Ascending aorta (tissue), 2 donors: ENCODE measurements around the gene GABPA. TPM values are rescaled to one million over a fixed set of nuclear protein-coding genes. Genes with fewer than 3 reads are reported as not detected.

Source experiments
- DNase-seq, 2 donors: peaks; one replicate each; pipeline ENCODE4 v3.0.0-alpha.2; 2019; ENCODE audit warnings: low spot score in 2 of 2
- H3K27ac ChIP-seq, 2 donors: fragments of 200-600 bp; sonication (generic); one replicate each; pipeline ENCODE4 v1.5.1; 2016 to 2017; ENCODE audit warnings: mild to moderate bottlenecking in 1 of 2
- H3K27me3 ChIP-seq: fragments of 200-600 bp; sonication (generic); one replicate; pipeline ENCODE4 v1.5.1; 2017
- H3K36me3 ChIP-seq, 2 donors: fragments of 200-600 bp; sonication (generic); one replicate each; pipeline ENCODE4 v1.5.1; 2016
- H3K4me1 ChIP-seq, 2 donors: fragments of 200-600 bp; sonication (generic); one replicate each; pipeline ENCODE4 v1.5.1; 2016 to 2017; ENCODE audit warnings: mild to moderate bottlenecking in 1 of 2
- H3K4me3 ChIP-seq, 2 donors: fragments of 200-600 bp; sonication (generic); one replicate each; pipeline ENCODE4 v1.5.1; 2016 to 2017; ENCODE audit warnings: mild to moderate bottlenecking in 1 of 2
- H3K9me3 ChIP-seq, 2 donors: fragments of 200-600 bp; sonication (generic); one replicate each; pipeline ENCODE4 v1.5.1; 2016
- intact Hi-C: fragments of 100-400 bp; cut with DNase I; formaldehyde crosslinking; loops from one replicate; pipeline ENCODE4 v1.15.1; 2023
- total RNA-seq: library from RNA; depleted of rRNA; stranded (reverse); fragments of >200 nt; gene quantifications from one replicate; pipeline ENCODE4 v1.1.0, GENCODE V29; 2016
- TF ChIP-seq, protein P1 (sequence below), 3 experiments: fragments of 200-600 bp in 2 of 3; fragments of 450-650 bp in 1 of 3; sonication (generic) in 2 of 3; IDR thresholded peaks; one replicate each; pipeline ENCODE4 v1.5.1; 2016 to 2019; ENCODE audit warnings: antibody characterized with exemption in 3 of 3, mild to moderate bottlenecking in 1 of 3, moderate library complexity in 1 of 3

The GABPA gene
- total RNA-seq, 1 donor from 2014 or later = 8.9 TPM

DNA sequence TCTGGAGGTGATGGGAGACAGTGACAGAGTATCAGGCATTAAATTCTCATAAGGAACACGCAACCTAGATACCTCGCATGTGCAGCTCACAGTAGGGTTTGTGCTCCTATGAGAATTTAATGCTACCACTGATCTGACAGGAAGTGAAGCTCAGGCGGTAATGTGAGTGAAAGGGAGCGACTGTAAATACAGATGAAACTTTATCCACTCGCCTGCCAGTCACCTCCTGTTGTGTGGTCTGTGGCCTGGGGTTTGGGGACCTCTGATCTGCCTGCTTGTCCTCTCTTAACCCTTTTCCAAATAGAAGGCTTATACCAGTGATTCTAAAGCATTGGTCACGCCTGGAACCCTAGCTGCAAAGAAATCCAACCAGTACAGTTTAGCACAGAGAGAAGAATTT lies 15.3 kb downstream of the GABPA start:
- Histone ChIP-seq H3K36me3 (peaks cover 13 to 43% of the 10 kb centered on the region in 2 donors), H3K9me3 (no peaks in the 10 kb centered on the region), H3K4me3 (no peak overlapping the region), H3K4me1 (no peaks in the 10 kb centered on the region), H3K27me3 (no peaks in the 10 kb centered on the region), H3K27ac (no peak overlapping the region)
- TF ChIP-seq, protein P1, sequence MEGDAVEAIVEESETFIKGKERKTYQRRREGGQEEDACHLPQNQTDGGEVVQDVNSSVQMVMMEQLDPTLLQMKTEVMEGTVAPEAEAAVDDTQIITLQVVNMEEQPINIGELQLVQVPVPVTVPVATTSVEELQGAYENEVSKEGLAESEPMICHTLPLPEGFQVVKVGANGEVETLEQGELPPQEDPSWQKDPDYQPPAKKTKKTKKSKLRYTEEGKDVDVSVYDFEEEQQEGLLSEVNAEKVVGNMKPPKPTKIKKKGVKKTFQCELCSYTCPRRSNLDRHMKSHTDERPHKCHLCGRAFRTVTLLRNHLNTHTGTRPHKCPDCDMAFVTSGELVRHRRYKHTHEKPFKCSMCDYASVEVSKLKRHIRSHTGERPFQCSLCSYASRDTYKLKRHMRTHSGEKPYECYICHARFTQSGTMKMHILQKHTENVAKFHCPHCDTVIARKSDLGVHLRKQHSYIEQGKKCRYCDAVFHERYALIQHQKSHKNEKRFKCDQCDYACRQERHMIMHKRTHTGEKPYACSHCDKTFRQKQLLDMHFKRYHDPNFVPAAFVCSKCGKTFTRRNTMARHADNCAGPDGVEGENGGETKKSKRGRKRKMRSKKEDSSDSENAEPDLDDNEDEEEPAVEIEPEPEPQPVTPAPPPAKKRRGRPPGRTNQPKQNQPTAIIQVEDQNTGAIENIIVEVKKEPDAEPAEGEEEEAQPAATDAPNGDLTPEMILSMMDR (IDR thresholded peaks at IDR 0.05) = no peak
- intact Hi-C loops = no loop called here
- DNase-seq = no peak

- no peak overlapping the region for H3K4me3 ChIP-seq
- TF ChIP-seq, protein P1 (IDR thresholded peaks at IDR 0.05) = no peak
- no peak overlapping the region for H3K27ac ChIP-seq
- intact Hi-C loops = no loop called here
- peaks cover 13 to 29% of the 10 kb centered on the region in 2 donors for H3K36me3 ChIP-seq
- peaks cover 0 to 2% of the 10 kb centered on the region in 2 donors for H3K4me1 ChIP-seq
- DNase-seq = no peak
- H3K27me3 ChIP-seq = no peaks in the 10 kb centered on the region
- H3K9me3 ChIP-seq = no peaks in the 10 kb centered on the region
These were observed 17.6 kb downstream of the GABPA start for GRCh38 chr21:25752416-25752815.

GRCh38 chr21:25756190-25756932 lies 21.6 kb downstream of the GABPA start:
- TF ChIP-seq, protein P1 (IDR thresholded peaks at IDR 0.05) = no peak
- no peak for DNase-seq
- H3K36me3 ChIP-seq = peaks cover 20 to 48% of the 10 kb centered on the region in 2 donors
- intact Hi-C loops = no loop called here
- no peak overlapping the region for H3K27ac ChIP-seq
- no peaks in the 10 kb centered on the region for H3K9me3 ChIP-seq
- H3K27me3 ChIP-seq = no peaks in the 10 kb centered on the region
- peaks cover 0 to 3% of the 10 kb centered on the region in 2 donors for H3K4me1 ChIP-seq
- H3K4me3 ChIP-seq = no peak overlapping the region

DNA sequence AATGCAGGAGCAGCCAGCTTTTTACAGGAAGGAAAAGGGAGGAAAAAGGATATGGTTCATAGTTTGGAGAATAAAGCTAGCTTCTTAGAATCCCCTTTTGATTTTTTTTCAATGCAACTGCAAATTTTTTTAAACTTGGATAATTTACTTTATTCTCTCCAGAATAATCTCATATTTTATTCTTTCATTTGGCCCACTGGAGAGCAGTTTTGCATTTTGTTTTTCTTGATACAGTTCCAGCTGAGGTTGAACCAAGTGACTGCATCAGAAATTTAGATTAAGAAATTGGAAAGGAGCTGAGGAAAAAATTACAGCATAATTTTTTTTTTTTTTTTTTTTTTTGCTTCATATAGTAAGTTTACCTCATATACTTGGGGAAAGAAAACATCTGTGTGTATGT lies 22.8 kb downstream of the GABPA start:
- no peak for DNase-seq
- Histone ChIP-seq H3K27me3 (no peaks in the 10 kb centered on the region), H3K4me3 (no peak overlapping the region), H3K27ac (no peak overlapping the region), H3K4me1 (peaks cover 0 to 3% of the 10 kb centered on the region in 2 donors), H3K36me3 (peaks cover 23 to 47% of the 10 kb centered on the region in 2 donors), H3K9me3 (no peaks in the 10 kb centered on the region)
- intact Hi-C loops = no loop called here
- TF ChIP-seq, protein P1 (IDR thresholded peaks at IDR 0.05) = no peak

DNA sequence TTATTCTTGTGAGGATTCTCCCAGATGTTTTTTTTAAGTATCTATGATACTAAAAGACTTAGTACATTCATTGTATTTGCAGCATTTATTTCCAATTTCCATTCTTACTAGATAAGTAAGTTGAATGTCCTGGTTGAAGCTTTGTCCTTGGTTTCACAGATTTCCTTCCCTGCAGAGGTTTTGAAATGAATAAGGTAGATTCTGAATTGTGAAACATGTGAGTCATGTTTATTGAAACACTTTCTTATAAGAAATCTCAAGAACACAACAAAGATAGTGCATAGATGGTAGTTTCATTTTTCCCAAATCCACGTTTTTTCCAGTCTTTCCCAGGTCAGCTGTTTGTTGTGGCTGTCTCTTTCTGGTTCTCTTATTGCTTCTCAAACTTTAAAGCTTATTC lies 24.8 kb downstream of the GABPA start:
- no peak overlapping the region for H3K4me3 ChIP-seq
- H3K4me1 ChIP-seq = peaks cover 0 to 3% of the 10 kb centered on the region in 2 donors
- H3K36me3 ChIP-seq = peaks cover 25 to 52% of the 10 kb centered on the region in 2 donors
- no peak overlapping the region for H3K27ac ChIP-seq
- H3K9me3 ChIP-seq = no peaks in the 10 kb centered on the region
- H3K27me3 ChIP-seq = no peaks in the 10 kb centered on the region
- TF ChIP-seq, protein P1 (IDR thresholded peaks at IDR 0.05) = no peak
- DNase-seq = no peak
- intact Hi-C loops = no loop called here
